Stimulated activated CD4-positive, alpha-beta T cell treated with anti-CD3 and anti-CD28 coated beads, TNF-alpha, amount 100 ng/mL, for 24 hours (primary cell): ENCODE data around the gene ANXA11.

Experiments
- DNase-seq, 3 experiments: peaks; one replicate each; pipeline ENCODE4 v3.0.0-alpha.2; 2020; ENCODE audit warnings: low read depth in 3 of 3

The ANXA11 gene

DNA sequence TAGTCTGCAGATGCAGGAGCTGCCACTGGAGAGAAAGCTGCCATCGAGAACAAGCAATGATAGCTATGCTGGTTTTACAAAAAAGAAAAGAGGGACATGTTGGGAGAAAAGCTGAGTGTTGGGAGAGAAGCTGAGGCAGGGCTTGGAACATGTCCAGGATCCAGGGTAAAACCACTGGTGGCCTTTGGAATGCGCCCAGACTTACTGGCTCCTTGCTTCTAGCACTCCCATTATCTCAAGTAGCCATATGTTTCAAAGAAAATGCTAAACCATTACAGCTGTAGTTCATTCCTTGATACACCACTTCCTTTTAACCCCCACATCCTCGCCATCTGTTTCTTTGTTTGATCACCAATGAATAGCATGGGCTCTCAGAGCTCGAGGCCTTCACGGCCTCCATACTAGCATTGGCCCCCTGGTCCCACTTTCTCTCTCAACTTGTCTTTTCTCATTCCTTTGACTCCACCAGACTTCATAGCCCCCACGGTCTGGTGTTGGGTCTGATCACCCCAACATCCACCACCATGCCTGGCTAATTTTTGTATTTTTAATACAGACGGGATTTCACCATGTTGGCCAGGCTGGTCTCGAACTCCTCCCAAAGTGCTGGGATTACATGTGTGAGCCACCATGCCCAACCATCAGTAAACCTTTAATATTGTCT is 96.6 kb downstream of the ANXA11 start:
- no peak for DNase-seq

DNA sequence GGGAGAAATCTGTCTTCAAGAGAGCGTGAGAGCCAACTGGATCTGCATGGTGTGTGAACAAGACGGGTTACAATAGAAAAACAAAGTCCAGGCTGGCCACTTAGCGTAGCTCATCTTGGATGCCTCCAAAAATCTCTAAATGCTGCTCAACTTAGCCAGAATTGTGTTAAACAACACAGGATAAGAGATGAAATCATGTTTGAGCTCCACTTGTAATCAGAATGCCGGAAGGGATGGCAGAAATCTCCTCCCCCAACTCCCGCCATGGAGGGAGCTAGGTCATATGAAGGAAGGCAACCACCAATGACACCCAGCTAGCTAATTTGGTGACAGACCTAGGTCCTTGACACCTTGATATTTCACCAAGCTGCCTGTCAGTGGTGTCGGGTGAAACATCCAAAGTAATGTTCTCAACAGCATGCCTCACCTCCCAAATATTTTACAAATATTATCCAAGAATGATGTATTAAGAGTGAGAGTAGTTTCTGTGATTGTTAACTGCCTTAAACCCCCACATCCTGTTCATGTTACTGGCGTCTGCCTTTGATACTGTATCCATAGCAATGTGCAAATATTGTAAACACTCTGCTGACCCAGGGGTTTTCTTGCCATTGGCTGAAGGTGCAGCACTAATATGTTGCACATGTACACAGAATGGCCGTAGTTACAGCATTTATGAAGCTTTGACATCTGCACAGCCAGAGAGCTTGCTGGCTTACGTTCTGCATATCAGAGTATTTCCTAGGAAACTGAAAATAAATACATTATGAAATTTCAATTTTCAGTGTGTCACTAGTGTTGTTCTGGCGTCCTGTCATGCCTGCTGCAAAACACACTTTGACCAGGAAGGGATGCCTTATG is 101.0 kb downstream of the ANXA11 start:
- DNase-seq, result no peak
